Measurements from ENCODE around the gene KRT12. TPM values are rescaled to one million over a fixed set of nuclear protein-coding genes. Genes with fewer than 3 reads are reported as not detected.

Gene KRT12
- polyA plus RNA-seq, 1 of the 3 experiments (the other 2 are of a cell fraction) = not detected

GRCh38 chr17:40852364-40852763, 14.7 kb downstream of the KRT12 start:
- CTCF ChIA-PET = interaction anchor here (1.0 to 2.3 kb wide), 3 partner anchors 697 to 811 kb away, joined by 3 to 7 read pairs (median 4); no protein-coding TSS in a partner anchor
- POLR2A ChIA-PET = no interaction called here

More at GRCh38 chr17:40852364-40852763, 14.7 kb downstream of the KRT12 start:
- Histone ChIP-seq H3K79me2 (ENCODE audit: insufficient read depth) (no peaks in the 10 kb centered on the region), H3K27ac (ENCODE audit: low read depth in 2 of 2, low read length in 1 of 2) (no peak overlapping the region), H3K9me2 (no peaks in the 10 kb centered on the region), H3K4me2 (no peak overlapping the region), H3K9me3 (no peaks in the 10 kb centered on the region), H3K9ac (no peak overlapping the region), H3K27me3 (ENCODE audit: insufficient read depth) (no peaks in the 10 kb centered on the region), H3K4me1 (ENCODE audit: control insufficient read depth in 1 of 2, insufficient read depth in 2 of 2, low read depth in 1 of 2, low read length in 1 of 2) (peaks cover 3% of the 10 kb centered on the region in 2 experiments; a peak in 1 of 4 replicates), H3F3A (replicated peaks; ENCODE audit: insufficient read depth) (peaks cover 22% of the 10 kb centered on the region), H4K20me1 (ENCODE audit: insufficient read depth) (no peaks in the 10 kb centered on the region), H2AFZ (ENCODE audit: low read depth) (no peak overlapping the region), H3K4me3 (ENCODE audit: low read depth in 2 of 2, low read length in 1 of 2) (no peak overlapping the region), H3K36me3 (replicated peaks in 1 of 2; ENCODE audit: control insufficient read depth in 1 of 2, insufficient read depth in 2 of 2, low read length in 1 of 2) (no peaks in the 10 kb centered on the region)
- DNase-seq = no peak
- TF ChIP-seq RAD21 (IDR thresholded peaks at IDR 0.05; ENCODE audit: low read length) (no peak), MEF2A (IDR thresholded peaks at IDR 0.05; ENCODE audit: borderline replicate concordance, low read depth) (no peak), TCF12 (IDR thresholded peaks at IDR 0.05) (no peak), FOXJ3 (CRISPR knock-in tag; IDR thresholded peaks at IDR 0.05) (no peak), YY1 (IDR thresholded peaks at IDR 0.05; ENCODE audit: low read depth) (no peak), EP300 (IDR thresholded peaks at IDR 0.05; ENCODE audit: borderline replicate concordance in 1 of 2, low read depth in 1 of 2, low read length in 1 of 2) (no peak), POLR2AphosphoS5 (IDR thresholded peaks at IDR 0.05; ENCODE audit: low read depth, low read length) (no peak), RFX5 (IDR thresholded peaks at IDR 0.05; ENCODE audit: low read length) (no peak), SMC3 (IDR thresholded peaks at IDR 0.05; ENCODE audit: low read depth, low read length) (no peak), PBX3 (IDR thresholded peaks at IDR 0.05) (no peak), EZH2phosphoT487 (IDR thresholded peaks at IDR 0.05; ENCODE audit: borderline replicate concordance, low read depth) (no peak), CHD2 (IDR thresholded peaks at IDR 0.05; ENCODE audit: low read length, partially characterized antibody) (no peak), FOSL2 (IDR thresholded peaks at IDR 0.05; ENCODE audit: borderline replicate concordance, low read depth) (no peak), MAX (IDR thresholded peaks at IDR 0.05; ENCODE audit: low read depth) (no peak), ZBTB33 (IDR thresholded peaks at IDR 0.05; ENCODE audit: borderline replicate concordance, low read depth) (no peak), MXI1 (IDR thresholded peaks at IDR 0.05; ENCODE audit: low read depth, low read length) (no peak)
- 29% methylated on average over 1 of the region's 1 CpG for WGBS (ENCODE audit: low lambda C conversion rate)

Measured in SK-N-SH (cell line).